Inflammatory macrophage treated with lipopolysaccharide for 4 hours (primary cell): ENCODE measurements around the gene LDLRAD4.

ENCODE experiments used
- DNase-seq: peaks from one replicate; pipeline ENCODE4 v3.0.0-alpha.2; 2020

Gene LDLRAD4

DNA sequence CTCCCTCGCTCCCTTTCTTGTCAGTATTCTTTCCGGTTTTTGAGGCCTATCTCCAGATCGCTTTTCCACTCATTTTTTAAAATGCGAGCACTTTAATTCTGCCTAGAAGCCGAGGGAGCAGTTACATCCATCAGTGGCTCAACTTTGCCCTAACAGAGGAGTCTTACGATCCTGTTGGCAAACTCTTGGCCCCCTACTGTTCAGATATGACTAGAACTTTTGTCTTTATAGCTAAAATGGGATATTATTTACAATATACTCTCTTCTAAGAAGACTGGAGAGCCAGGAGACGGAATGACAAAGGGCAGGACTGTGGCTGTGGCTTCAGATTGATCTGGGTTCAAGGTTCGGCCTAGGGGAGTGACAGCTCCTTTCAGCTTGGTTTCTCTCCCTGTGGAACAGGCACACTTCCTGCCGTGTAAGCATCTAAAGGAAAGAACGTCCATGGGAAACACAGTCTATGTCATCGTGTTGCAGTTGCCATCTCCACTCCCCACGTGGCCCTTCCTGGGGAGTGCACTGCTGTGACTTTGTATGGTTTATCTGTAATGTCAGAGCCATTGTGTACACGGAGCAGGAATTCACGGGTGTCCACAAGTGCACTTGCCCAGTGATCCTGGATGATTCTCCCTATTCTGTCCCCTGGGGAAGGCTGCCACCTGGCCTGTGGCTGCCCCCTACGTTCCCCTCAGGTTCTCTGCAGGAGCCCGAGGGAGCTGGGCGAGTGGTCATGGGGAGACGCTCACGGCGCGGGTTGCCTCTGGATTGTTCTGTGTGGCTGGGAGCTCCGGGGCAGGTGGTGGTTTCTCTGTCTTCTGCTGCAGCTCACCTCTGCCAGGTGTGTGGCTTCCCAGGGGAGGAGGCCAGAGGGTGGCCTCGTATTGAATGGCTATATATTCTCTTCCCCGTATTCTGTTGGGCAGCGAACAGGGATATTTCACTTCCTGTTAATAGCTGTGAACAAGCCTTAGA, 222.0 kb downstream of the LDLRAD4 start:
- DNase-seq = no peak

DNA sequence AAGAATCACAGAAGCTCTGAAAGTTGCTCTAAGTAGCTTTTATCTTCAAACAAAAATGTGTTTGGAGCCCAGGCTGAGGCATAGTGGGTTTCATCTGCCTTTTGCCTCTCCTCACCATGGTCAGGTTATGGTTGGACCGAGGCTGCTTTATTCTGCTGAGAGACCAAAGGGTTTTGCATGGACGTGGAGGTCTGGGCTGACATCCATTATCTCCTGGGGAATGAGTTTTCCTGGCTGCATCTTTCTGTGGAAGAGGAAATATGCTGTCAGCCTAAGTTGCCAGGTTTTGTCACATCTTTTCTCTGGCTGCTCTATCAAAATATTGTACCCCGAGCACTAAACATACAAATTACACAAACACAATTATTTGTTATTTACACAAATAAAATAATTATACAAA, 223.2 kb downstream of the LDLRAD4 start:
- no peak for DNase-seq

DNA sequence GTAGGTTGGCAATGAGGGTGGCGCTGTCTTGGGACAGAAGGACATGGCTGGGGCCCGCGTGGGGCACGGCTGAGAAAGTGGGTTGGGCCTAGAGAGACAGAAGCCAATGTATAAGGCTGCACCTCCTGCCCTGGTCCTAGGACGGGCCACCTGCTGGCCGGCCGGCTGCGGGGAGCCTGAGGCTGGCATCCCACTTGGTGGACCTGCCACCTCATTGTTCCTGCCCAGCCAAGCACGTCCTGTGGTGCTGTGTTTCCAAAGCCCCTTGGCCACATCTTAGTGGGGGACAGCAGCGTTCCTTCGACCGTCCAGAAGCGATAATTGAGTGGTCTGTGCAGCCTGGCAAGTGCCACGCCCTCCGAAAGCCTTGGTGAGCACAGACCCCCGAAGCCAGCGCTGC, 223.9 kb downstream of the LDLRAD4 start:
- no peak for DNase-seq

DNA sequence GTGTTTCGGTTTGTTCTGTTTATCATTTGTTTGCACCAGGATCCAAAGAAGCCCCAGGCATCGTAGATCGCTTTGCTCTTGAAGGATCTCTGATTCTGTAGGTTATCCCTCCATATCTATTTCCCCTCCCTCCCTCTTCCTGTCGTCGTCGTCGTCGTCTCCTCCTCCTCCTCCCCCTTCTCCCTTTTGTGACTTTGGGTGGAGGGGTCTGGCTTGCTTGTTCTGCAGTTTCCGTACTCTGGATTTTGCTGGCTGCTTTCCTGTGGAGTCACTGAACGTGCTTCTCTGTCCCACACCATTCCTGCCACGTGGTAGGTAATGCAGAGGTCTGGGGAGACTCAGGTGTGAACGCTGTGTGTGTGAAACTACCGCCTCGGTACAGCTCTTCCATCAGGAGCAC, 225.0 kb downstream of the LDLRAD4 start:
- no peak for DNase-seq

DNA sequence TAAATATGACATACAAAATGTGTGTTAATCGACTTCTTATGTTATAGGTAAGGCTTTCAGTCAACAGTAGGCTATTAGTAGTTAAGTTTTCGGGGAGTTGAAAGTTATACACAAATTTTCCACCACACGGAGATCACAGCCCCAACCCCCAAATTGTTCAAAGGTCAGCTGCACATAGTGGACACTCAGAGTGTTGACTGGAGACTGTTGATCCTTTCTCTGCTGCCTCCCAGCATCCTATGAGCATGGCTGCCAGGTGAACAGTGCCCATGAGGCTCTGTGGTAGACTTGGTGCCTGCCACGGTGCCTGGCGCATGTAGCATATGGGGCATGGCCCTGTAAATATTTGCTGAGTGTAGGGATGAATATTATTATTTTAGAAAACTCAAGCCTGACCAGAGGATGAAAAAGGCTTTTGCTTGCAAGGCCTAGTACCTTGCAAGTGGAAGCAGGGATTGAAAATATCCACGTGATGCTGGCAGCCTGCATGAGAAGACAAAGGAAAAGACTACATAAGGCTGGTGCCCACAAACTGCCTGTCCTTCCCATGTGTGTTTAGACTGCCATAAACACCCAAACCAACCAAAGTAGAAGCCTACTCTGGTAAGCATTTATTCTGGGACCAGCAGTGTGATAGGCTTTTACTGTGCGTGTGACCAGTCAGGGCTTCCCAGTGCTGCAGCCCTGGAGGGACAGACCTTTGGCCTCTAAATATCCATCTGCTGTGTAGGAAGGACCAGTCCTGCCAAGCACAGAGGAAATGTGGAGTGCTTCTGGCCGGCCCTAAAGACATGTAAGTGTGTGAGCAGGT, 226.1 kb downstream of the LDLRAD4 start:
- DNase-seq = no peak

DNA sequence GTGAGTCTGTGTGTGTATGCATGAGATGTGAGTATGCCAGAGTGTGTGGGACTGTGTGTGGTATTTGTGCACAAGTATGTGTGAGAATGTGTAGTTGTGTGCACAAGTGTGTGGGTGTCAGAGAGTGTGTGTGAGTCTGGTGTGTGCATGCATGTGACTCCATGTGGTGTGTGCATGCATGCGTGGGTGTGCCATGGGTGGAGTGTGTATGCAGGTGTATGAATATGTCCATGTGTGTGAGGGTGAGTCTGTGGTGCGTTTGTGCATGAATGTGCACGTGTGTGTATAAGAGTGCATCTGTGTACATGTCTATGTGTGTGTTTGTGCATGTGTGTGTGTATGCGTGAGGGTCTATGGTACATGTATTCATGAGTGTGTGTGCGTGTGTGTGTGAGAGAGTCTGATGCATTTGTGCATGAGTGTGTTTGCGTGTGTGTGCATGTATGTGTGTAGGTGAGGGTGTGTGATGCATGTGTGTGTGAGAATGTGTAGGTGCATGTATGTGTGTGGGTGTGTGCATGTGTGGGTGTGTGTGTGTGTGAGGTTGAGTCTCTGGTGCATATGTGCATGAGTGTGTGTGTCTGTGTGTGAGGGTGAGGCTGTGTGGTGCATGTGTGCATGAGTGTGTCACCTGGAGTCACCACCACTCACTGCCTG, 226.8 kb downstream of the LDLRAD4 start:
- no peak for DNase-seq

DNA sequence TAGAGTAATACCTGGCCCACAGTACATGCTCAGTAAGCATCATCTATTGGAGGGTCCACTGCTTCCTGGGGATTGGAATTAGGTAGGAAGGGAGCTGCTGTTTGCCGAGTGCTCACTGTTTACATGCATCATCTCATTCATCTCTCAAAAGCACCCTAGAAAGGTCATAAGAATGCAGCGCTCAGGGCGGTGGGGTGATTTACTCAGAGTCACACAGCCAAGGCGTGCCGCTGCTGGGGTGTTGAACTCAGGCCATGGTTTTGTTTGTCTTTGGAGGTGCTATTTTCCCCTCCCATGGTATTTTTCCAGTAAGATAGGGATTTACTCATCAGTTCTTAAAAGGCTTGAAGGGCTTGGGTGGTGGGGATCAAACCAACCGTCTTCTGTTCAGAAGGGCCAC, 227.5 kb downstream of the LDLRAD4 start:
- DNase-seq = no peak

DNA sequence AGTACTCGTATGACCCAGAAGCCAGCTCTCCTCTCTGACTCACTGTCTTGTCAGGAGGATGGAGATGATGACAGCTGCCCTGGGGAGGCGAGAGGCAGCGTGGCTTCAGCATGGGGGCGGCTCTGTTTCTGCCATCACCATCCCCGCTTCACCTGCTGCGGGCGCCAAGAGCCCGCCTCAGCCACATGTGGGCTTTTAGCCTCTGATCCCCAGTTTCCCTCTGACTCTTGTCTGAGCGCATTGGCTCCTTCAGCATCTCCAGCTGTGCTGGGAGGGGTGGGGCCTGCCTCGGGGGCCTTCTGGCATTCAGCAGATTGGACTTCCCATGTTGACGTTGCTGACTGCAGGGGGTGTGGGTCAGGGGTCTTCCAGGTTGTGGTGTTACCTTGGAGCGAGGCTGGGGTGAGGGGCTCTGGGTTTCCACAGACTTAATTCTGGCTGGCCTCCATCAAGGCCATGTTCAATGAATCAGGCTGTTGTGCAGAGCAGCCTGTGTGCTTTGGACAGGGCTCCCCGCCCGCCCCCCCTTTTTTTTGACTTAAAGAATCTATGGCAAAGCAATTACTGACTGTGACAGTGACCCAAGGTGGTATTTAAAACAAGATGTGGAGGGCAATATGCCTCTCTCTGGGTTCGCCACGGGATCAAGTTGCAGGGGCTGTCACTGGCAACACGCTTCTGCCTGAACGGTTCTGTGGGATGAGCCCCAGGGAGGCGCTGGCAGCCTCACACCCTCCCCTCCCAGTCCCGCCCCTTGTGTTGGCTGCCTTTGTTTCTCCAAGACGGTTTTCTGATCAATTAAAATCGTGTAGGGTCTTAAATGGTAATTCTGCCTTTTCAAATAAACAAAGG, 228.3 kb downstream of the LDLRAD4 start:
- no peak for DNase-seq

DNA sequence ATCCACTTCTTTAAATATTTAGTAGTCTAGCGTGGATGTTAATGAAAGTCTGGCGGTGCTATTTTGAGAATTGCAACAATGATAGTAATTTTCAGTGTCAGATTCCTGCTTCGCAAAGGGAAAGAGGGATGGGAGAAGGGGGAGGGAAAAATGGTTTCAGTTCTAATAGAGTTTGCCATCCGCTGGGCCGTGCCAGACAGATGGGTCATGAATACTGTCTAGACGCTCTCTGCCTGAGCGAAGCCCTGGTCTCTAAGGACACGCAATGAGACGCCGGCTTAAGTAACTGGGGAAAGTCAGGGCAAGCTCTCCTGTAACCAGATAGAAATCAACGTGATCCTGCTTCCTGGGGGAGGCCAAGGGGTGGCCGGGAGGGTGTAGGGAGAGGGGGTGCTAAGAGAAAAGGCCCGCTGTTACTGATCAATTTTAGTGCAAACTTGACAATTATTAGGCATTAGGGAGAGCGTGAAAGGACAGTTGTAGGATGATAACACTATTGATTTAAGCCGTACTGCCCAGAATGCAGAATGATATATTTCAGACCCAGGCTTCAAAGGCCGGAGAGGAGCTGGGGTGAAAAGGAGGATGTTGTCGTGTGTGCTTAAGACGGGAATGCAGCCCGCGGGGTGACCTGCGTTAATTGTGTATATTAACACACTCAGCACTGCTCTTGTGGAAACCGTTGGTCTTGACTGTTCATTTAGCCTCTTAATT, 229.2 kb downstream of the LDLRAD4 start:
- DNase-seq = no peak

DNA sequence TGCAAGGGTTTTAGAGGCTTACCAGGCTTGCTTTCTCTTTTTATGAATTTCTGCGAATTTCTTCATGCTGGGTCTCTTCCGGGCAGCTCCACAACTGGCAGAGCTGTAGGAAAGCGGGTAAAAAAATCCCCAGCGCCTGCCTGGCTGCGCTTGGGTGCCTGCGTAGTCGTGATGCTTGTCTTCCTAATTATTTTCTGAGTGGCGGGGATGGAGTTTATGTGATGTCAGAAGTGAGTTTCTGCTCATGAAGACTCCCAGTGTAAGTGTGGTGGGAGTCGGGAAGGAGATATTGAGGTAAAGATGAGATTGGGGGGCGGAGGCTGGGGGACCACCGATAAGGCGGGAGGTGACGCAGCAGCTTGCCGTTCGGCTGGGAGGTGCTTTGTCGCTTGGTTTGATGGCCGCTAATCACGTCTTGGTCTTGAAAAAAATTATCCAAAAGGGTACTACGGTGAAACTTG, 229.8 kb downstream of the LDLRAD4 start:
- DNase-seq = no peak

DNA sequence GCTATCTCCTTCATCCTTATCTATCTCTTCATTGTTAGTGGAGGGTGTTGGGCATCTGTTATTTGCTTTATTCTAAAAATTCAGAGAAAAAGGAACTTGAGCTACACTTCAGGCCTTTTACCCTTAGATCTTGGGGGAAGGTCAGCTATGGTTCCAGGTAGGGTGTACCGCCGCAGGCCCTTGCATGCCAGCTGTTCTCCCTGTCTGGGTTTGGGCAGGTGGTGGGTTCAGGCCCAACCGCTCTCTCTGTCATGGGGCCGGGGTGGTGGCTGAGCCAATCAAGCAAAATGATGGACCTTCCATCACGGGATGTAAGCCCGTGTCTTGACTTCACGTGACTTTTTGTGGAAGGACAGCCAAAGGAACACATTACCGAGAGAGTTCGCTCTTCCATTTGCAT, 231.1 kb downstream of the LDLRAD4 start:
- no peak for DNase-seq

DNA sequence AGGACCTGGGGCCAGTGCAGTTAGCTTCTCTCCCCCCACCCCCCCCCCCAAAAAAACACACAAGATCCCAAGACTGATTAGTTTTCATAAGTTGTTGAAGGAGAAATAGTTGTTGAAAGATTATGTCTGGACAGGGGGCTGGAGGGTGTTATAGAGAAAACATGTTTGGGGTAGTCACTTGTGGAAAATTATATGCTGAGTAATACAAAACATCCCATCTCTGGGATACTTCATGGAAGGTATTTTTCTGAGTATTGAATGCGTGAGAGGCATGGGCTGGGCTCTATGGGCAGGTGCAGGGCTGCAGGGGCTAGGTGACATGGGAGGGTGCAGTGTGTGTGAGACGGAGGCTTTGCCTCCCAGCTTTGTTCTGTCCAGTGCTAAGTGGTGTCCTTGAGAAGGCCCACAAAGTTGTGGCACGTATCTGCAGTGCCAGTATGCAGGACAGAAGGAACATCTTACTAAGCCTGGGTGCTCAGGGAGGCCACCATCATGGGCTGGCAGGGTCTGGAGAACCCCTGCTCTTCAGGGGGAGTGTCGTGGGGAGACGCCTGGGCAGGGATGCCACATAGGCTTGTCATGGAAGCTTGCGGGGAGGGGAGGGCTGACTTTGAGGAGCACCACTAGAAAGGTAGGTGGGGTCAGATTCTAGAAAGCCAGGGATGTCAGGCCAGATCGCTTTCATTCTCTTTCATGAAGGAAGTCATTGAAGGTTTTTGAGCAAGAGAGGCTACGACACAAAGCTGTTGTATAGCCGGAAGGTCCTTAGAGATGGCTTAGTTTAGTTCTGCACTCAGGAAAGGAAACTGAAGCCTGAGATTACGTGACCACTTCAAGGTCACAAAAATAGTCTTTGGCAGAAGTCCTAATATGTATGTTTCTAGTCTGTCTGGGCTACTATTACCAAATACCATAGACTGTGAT, 232.0 kb downstream of the LDLRAD4 start:
- DNase-seq = peak; percentile 57

DNA sequence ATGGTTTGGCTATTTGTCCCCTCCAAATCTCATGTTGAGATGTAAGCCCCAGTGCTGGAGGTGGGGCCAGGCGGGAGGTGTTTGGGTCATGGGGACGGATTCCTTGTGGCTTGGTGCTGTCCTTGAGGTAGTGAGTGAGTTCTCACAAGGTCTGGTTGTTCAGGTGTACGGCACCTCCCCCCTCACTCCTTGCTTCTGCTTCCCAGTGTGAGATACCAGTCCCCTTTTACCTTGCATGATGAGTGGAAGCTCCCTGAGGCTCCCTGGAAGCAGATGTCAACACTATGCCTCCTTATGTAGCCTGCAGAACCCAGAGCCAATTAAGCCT, 232.6 kb downstream of the LDLRAD4 start:
- DNase-seq = no peak

DNA sequence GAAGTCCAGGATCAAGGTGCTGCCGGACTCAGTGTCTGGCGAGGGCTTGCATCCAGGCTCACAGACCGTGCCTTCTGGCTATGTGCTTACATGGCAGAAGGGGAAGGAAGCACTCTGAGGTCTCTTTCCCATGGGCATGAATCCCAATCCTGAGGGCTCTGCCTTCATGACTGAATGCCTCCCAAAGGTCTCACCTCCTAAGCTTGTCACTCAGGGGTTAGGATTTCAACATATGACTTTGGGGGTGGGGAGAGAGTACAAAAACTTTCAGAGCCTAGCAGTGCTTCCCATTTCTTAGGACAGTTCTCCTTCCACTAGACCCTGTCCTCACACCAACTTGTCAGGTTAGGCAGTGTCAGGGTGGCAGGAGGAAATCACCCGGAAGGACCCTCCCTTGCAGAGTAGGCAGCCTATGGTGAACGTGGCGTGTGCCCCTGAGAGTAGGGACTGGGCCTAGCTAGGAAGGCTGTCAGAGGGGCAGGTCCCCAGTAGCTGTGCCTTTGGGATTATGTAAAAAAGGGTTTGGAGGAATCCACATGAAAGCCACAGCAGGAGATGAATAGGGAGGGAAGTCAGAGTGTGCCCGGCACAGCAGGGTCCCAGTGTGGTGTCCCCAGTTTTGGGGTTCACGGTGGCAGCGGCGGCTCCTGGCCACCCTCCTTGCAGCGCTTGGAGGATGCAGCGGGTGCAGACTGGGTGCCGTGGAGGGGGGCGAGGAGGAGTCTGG, 233.3 kb downstream of the LDLRAD4 start:
- DNase-seq = peak; percentile 51

DNA sequence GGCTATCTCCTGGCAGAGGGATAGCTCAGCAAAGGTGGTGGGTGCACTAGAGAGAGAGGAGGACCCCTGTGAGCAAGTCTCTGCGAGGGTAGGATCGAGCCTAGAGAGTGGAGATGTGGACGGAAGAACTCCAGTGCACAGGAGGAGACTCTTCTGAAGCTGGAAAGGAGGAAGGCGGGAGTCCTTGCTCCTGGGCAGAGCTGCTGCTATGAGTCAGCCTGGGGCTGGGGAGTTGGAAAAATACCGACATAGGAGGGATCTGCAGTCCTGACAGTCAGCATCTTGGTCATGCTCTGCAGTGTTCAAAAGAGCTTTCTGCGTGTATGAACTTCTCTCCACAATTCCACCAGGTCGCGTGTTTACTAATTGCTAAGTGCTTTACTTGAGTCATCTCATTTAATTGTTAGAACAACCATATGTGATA, 233.8 kb downstream of the LDLRAD4 start:
- no peak for DNase-seq

DNA sequence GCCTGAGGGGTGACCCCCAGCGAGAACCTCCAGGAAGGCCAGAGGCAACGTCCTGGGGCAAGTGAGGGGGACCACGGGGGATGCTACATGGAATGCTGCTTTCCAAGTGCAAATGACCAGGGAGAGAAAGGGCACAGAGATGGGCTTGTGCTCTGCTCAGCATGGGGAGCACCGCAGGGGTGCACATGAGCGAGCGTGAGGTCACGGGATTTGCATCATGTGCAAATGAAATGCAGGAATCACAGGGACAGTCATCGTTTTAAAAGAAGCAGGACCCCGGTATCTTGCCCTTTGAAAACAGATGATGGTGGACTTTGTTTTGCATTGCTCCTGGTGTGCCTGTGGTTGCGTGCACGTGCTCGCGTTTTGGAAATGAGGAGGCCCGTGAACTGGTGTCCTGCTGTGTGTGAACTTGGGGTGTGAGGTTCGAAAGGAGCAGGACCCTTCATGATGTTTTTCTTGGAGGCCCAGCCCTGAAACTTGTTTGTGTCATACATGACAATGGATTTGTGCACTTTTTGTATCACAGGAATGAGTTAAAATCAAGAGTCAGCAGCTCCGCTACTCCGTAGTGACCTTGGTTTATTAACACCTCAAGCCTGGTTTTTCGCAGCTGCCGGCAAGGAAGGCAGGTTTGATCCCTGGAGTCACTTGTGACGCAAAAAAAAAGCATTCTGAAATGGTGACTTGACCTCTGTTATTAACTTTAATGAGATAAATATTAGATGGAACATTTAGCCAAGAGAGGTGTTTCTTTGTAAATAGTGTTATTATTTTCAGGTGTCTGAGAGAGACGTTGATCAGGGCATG, 234.5 kb downstream of the LDLRAD4 start:
- DNase-seq = no peak

DNA sequence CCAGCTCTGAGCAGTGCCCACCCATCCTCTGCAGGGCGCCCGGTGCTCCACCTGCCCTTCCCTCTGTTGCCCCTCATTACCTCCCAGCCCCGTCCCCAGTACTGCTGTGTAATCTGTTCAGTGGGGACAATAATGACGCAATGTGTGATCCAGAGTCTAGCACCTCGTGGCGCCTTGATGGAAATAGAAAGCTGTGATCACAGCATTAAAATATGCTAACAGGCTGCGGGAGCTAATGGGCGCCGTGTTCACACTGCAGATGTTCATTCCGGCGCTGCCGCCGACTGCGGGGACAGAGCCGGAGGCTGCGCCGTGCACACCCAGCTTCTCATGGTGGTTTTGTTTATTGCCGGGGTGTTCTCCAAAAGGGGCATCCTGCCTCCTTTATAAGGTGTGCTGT, 235.2 kb downstream of the LDLRAD4 start:
- no peak for DNase-seq

DNA sequence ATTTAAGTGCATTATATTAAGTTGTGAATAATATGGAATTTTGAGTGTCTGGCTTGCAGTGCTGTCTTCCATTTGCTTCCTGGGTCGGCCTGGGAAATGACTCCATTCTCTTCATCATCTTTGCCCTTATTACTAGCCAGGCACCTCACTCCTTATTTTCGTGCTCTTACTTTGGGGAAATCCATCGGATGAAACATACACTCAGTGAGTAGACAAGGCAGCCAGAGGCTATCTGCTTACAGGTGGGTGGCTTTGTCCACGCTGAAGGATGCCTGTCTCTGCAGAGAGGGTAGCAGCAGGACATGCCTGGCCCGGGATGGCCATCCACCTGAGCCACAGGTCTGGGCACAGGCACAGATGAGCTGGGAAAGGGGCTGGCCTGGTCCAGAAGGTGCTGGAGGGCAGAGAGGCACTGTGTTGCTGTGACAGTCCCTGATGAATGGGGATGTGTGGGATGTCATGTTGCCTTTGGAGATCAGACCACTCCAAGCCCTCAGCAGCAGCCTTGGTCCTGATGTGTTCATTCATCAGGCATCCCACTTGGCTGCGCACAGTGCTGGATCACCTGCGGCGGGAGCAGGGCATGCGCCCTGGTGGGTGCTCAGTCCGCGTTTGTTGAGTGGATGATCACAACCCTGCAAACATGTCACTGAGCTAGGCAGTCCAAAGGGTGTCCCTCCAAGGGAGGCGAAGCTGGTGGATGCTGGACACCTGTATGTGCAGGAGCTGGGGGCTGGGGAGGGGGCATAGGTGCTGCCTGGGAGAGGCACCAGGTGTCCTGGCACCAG, 236.0 kb downstream of the LDLRAD4 start:
- DNase-seq = no peak
